HG02981 (cell line): ENCODE measurements around the gene MCTP1.
"Not testable (repeated sequence)": the region's sequence is repeated elsewhere in the genome, so short reads cannot be mapped to it uniquely, and the experiment has no call there.

ENCODE experiments used
- ATAC-seq: cut with Tn5 transposase; IDR thresholded peaks from one replicate; pipeline ENCODE4 v1.9.1; 2021; ENCODE audit warnings: mild to moderate bottlenecking, moderate library complexity; ENCODE audit not compliant: unreplicated experiment

Gene MCTP1

GRCh38 chr5:95042037-95042436 lies 242.9 kb downstream of the MCTP1 start:
- no peak for ATAC-seq

DNA sequence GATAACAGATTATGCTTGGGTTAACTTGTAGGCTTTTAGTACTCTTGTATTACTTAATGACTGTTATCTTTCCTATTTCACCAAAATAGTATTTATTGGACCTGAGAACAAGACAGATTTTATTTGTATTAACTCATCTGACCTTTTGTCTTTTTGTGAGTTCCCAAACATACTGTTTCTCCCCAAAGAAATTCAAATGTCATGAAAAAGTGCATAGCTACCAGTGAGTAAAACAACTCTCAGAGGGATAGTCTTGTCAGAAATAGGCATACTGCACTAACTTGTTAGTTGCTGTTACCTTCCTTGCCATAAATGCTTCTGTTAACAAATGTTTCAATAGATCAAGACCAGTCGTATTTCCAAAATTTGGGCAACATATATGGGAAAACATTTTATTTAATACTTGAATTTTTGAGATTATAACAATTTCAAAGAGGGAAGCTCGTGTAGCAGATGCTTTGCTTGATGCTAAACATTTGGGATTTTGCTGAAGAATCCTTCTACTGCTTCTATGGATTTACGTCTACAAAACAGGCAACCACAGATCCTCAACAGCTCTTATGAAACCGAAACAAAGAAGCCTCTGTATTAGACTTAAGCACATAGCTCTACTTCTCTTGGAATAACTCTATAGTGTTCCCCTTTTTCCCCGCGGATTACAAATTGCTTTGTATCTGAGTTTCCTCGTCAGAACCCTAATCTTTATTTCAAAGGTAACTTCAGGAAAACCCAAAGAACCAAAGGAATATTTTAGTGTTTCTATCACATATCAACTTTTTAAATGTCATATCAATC lies 248.8 kb downstream of the MCTP1 start:
- ATAC-seq: peak; percentile 51

GRCh38 chr5:95032801-95033200 lies 252.1 kb downstream of the MCTP1 start:
- no peak for ATAC-seq

DNA sequence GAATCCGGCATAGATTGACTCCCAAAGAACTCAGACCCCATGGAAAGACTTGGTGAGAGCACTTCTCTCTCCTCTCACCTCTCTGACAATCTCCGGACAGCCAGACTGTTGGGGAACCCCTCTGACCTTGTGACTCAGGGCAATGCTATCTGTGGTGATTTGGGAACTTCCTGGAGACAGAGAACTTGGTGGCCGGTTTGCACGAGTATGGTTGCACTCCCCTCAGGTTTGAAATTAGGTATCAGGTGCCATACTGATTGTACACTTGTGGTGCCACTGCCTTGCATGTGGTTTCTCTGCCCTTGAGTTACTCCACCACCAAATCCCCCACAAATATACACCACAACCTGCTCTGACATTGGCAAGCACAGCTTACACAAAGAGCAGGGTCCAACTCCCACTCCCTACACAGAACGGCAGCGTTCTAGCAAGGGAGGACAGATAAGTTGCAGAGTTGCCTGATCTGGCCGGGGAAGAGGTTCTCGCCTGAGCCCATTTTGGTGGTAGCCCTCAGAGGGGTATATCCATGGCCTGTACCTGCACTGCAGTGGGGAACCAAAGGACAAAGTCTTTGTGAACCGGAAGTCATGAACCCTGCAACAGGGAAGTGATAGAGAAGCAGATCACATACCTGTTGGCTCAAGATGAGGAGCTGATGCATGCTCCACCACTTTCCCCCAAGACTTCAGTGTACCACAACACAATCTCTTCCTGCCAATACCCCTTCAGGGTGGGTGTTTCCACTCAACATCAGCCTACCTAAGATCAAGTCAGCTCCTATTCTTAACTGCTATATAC lies 255.1 kb downstream of the MCTP1 start:
- ATAC-seq: peak; percentile 55

DNA sequence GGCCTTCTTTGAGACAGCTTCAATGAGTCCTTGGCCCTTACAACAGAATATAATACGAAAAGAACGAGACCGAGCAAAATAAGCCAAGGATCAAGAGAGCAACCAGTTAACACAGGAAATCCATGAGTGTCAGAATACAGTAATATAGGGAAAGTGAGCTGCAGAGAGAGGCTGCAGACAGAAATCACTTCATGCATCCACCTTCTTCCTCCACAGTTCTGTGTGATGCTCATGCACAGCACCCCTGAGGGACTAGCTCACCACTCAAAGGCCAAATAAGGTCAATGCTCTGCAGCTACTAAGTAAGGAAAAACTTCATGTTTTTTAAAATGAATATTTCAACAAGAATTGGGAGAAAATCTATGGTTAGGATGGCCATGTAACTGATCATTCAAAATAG lies 257.1 kb downstream of the MCTP1 start:
- ATAC-seq: no peak

DNA sequence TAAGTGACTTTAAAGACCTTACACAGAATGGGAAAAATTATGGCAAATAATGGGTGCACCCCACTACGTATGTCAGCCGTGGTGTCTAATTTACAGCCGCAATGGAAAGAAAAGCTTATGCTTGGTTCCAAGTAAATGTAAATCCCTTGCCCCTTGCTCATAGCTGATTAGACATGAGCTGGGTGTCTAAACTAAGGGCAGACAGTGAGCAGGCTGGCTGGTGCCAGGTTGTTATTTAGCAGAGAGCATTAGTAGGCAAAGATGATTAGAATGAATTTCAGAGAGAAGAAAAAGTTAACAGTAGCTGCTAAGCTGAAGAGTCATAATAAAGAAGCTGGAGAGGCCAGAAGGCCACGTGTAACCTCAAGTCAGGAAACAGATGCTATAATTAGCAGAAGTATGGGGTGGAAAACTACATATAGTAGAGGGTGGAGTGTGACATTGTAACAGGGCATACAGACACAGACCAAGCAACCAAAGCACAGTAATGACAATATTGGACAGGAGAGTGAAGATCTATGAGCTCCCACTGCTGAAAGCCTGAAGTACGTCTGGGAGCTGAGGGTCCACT lies 257.7 kb downstream of the MCTP1 start:
- no peak for ATAC-seq

DNA sequence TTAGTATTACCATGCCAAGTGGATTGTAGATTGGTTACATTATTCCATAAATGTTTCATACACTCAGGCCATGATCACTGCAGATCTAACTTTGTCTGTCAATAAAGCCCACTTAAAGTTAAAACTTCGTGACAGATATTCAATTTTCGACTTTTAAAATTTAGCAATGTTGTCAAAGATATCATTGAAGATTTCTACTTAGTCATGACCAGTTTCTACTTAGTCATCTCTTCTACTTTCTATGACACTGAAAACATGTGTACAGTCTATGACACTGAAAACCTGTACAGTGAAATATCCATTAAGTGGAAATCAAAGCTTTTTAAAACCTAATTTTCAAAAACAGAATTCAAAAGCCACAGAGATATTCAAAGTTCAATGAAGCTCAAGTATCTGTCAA lies 258.2 kb downstream of the MCTP1 start:
- no peak for ATAC-seq

- ATAC-seq: peak; percentile 68
Measured at GRCh38 chr5:95022967-95023695, 261.8 kb downstream of the MCTP1 start.

DNA sequence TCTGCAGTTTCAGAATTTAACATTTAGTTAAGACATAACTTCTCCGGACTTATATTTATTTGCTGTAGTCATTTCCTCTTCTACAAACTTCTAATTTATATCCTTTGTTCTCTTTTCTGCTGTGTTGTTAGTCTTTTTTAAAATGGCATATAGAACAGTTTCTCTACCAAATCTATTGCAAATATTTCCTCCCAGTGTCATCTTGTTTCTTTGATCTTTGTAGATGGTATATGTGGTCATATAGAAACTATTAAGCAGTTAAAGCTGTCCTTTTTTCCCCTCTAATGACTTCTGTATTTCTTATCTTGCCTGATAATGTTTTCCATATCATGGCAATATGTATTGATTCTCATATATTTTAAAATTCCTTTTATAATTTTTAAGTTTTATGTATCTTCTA lies 264.5 kb downstream of the MCTP1 start:
- ATAC-seq: no peak

GRCh38 chr5:95018946-95019345 lies 265.9 kb downstream of the MCTP1 start:
- ATAC-seq: no peak

DNA sequence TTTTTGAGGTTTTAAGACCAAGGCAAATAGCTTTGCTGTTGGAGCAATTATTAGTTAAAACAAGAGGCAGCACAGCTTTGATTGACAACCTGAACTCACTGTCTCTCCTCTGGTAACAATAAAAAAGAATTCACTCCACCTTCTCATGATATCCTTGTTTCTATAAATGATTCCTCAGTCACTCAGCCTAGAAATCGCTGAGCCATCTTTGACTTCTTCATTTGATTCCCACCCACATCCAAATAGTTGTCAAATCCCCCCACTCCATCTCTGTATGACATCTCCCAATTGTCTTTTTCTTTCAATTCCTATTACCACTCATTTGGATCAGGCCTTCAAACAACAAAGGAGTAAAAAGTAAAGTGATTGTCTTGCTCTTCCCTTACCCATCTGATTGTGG lies 266.4 kb downstream of the MCTP1 start:
- no peak for ATAC-seq

DNA sequence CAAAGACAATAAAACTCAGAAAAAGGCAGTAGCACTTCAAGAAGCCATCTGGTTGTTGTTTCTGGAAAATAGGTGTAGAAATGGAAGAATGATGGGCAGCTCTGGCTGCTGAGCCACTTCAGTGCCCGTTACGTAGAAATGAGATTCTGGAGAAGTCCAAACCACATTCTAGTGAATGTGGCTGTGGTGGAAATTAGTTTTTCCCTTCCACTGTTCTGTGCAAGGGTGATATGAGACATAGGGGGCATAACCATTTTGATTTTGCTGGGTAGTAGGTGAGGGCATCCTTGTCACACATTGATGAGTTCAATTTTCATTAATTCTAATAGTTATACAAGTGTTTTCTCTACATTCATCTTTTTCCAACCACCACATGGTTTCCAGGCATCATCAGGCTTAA lies 275.1 kb downstream of the MCTP1 start:
- no peak for ATAC-seq

DNA sequence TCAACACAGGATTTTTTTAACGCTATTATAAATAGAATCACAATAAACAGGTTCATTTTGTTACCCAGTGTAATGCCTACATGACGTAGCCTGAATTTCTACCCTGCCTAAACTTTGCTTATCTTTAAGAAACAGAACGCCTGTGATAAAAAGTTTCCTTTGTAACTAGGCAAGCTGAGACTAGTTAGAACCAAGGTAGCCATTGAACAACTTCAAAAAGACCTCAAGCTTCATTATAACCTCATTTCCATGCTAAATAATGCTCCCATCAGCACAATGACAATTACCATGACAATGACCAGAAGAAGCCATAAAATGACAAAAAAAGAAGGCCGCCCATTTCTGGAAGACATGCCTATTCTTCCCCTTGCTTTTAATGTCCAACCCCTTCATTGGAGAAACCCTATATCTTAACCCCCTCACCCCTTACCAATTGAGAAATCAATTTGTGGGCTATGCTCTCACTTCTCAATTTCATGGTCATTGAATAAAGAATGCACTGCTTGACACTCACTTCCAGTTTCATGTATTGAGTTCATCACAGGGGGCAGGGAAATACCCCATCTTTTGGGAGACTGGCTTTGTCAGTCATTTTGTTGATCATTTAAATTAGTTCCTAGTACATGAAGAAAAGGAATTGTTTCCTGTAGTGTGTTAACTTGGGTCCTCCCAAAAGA lies 276.8 kb downstream of the MCTP1 start:
- peak; percentile 87 for ATAC-seq

DNA sequence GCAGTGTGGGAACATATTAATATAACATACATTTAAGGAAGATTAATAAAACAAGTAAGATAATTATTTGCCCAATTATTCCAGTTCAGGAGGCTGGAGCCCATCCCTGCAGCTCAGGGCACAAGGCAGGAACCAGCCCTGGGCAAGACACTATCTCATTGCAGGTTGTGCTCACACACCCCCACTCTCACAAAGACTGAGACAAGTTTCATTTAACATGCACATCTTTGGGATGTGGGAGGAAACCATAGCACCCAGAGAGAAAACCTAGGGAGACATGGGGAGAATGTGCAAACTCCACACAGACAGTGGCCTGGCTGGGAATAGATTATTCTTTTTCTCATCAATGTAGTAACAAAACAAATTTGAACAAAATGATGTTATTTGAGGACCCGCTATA lies 279.1 kb downstream of the MCTP1 start:
- ATAC-seq: no peak

GRCh38 chr5:94998670-94999069 lies 286.2 kb downstream of the MCTP1 start:
- ATAC-seq: no peak

GRCh38 chr5:94994537-94994936 lies 290.4 kb downstream of the MCTP1 start:
- not testable (repeated sequence) for ATAC-seq

DNA sequence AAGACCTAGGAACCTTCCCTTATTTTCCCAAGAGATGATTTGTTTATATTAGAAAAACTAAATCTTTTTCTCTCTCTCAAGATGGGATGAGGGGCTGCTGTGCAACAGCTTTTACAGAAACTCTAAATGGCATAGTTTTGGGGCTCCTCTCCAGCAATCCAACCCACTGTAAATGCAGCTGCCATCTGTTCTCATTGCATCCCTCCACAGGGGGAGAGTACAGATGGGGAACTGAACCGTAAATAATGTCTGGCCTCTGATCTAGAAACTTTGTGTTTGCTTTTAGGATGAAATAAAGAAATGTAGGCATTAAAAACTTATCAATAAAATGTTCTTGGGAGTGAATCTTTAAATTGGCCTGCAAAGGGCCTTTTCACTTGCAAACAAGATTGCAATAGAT lies 291.4 kb downstream of the MCTP1 start:
- no peak for ATAC-seq

DNA sequence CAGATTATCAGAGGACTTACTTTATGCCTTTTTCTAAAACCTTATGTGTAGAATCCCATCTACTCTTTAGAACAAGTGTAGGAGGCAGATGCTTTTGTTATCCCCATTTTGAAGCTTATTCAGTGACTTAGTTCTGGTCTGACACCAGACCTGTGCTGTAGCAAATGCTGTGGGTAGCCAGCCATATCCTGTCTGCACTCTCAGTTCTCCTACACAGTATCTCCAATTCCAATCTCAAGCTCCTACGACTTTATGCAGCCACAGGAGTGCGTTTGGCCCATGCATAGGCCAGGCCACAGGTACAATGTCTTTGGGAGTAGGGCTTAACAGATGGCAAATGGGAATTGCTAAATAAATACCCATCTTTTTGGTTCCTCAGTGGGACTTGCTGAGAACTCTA lies 292.6 kb downstream of the MCTP1 start:
- peak; percentile 59 for ATAC-seq

DNA sequence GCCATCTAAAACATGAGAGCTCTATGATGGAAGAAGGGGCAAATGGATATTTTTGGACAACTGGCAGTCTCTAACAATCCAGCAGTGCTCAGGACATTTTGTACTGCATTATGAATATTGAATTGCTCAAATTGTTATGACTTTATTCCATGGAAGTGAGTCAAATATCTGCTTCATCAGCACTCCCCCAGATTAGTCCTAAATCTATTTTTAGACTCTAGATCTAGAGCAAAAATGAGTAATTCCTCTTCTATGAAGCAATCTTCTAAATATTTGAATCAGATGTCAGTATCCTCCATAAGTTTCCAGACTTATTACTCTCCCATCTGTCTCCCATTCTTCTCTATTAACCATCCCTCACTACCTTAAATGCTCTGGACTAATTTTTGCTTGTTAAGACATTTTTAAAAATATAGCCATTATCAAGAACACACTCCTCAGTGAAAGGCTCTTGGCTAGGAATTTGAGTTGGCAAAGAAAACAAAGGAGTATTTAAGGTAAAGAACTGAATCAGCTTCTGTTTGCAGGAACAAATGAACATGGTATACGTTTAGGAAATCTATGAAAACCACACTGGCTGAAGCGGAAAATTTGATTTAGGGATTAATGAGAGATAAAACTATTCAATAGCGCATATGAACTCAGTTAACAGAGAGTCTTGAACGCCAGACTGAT lies 300.9 kb downstream of the MCTP1 start:
- ATAC-seq: no peak

- no peak for ATAC-seq
Measured at GRCh38 chr5:94977437-94977836, 307.5 kb downstream of the MCTP1 start.
